Pancreas (tissue), 10 donors: ENCODE measurements around the gene NOC3L. TPM values are rescaled to one million over a fixed set of nuclear protein-coding genes. Genes with fewer than 3 reads are reported as not detected.
"Not testable (repeated sequence)": the region's sequence is repeated elsewhere in the genome, so short reads cannot be mapped to it uniquely, and the experiment has no call there.

Source experiments
- ATAC-seq, 4 donors: fragments of 200-7000 bp; cut with Tn5 transposase; one replicate each; pipeline versions ENCODE4 v1.8.0 to v1.9.1; 2020; ENCODE audit warnings: mild to moderate bottlenecking in 4 of 4, moderate library complexity in 4 of 4
- DNase-seq, 6 donors: peaks; one replicate each; pipeline ENCODE4 v3.0.0-alpha.2; 2020
- FAIRE-seq: peaks from 2 replicates; lab custom pipeline; 2012; peaks lifted over from hg19 to GRCh38; lab: Jason Lieb, UNC
- H3K27ac ChIP-seq, 4 donors: fragments of 200-600 bp; sonication (generic); 1 replicate in 3 of 4; 2 replicates in 1 of 4; pipeline versions ENCODE4 v1.5.0 to v1.8.0; 2020
- H3K27me3 ChIP-seq, 4 donors: fragments of 200-600 bp; one replicate each; pipeline ENCODE4 v1.8.0; 2021
- H3K36me3 ChIP-seq, 3 donors: fragments of 200-600 bp; sonication (generic) in 1 of 3; one replicate each; pipeline versions ENCODE4 v1.5.0 to v1.8.0; 2020 to 2021
- H3K4me1 ChIP-seq, 3 donors: fragments of 200-600 bp; one replicate each; pipeline ENCODE4 v1.8.0; 2021
- H3K4me3 ChIP-seq, 4 donors: fragments of 200-600 bp; sonication (generic) in 2 of 4; one replicate each; pipeline versions ENCODE4 v1.5.0 to v1.8.0; 2020 to 2021
- H3K9me3 ChIP-seq, 4 donors: fragments of 200-600 bp; one replicate each; pipeline ENCODE4 v1.8.0; 2021
- WGBS, 2 donors: extraction: QIAGEN DNeasy Blood & Tissue Kit; methylation state at CpG; one replicate each; pipeline ENCODE4 v1.1.7; 2013; 5-methylcytosine and 5-hydroxymethylcytosine counted together
- intact Hi-C, 3 donors: fragments of 100-400 bp; cut with DNase I; formaldehyde crosslinking; loops; one replicate each; pipeline versions ENCODE4 v1.11.1 to v1.14.2; 2022
- polyA plus RNA-seq, 2 donors: library from polyadenylated mRNA; stranded (reverse); fragments of 200-250 nt; gene quantifications; one replicate each; pipeline ENCODE4 v1.2.3, GENCODE V29; 2013
- total RNA-seq, 6 donors: library from RNA; stranded (reverse); fragmentation: NEBNext Ultra II Directional in 4 of 6; extraction: Animal tissue kit (Norgen Biotek cat#: 25700) in 4 of 6; gene quantifications; one replicate each; pipeline versions ENCODE4 v1.2.1 to v1.2.4, GENCODE V29; 2021 to 2023
- TF ChIP-seq, protein P1 (sequence below), 4 donors: fragments of 200-600 bp; sonication (generic) in 3 of 4; IDR thresholded peaks; one replicate each; pipeline versions ENCODE4 v1.5.0 to v1.8.0; 2021; ENCODE audit warnings: antibody characterized with exemption in 4 of 4
- donor health status: healthy with polysubstance abuse.
- donor health status: DM: no; HTN: no; CAD: no; lungs with moderate emphysema.
- donor health status: DM: no; HTN: no; CAD: no.
- donor health status: control.
- donor health status: control.
- donor health status: Bipolar disorder and iron deficiency.
- donor health status: DM: yes; HTN: yes; CAD: no.
- donor health status: DM: no; HTN: no; CAD: no.
- donor health status: DM: no; HTN: no; CAD: no.
- donor health status: DM: yes; HTN: yes; CAD: no.

NOC3L gene
- total and polyA plus RNA-seq, 8 donors, result 3.3 to 9.4 (median 6.1) TPM

DNA sequence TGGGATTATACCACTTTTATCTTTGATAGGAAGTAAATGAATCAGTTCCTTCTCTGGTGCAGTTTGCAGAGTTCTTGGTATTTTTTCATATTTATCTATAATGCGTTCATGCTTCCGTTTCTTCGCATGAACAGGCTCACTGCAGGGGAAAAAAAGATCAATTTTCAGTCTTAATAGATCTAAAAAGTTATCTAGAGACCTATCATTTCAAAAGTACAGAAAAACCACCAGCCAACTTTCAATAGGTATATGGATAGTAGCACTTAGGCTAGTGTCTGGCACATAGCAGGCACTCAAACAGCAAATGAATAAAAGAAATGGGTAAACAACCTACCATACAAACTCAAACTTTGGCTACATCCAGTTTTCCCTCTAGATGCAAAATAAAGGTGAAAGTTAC, 5.5 kb downstream of the NOC3L start:
- no peak for FAIRE-seq
- no peak for ATAC-seq
- intact Hi-C loops, result no loop called here
- Histone ChIP-seq H3K9me3 (no peaks in the 10 kb centered on the region), H3K27ac (no peak overlapping the region), H3K4me1 (peaks cover 4 to 14% (median 8%) of the 10 kb centered on the region in 3 donors), H3K36me3 (peaks cover 0 to 31% (median 0%) of the 10 kb centered on the region in 3 donors), H3K4me3 (no peak overlapping the region), H3K27me3 (no peaks in the 10 kb centered on the region)
- 94 to 95% methylated on average over 3 of the region's 3 CpGs for WGBS, 2 donors
- no peak for DNase-seq
- TF ChIP-seq, protein P1, sequence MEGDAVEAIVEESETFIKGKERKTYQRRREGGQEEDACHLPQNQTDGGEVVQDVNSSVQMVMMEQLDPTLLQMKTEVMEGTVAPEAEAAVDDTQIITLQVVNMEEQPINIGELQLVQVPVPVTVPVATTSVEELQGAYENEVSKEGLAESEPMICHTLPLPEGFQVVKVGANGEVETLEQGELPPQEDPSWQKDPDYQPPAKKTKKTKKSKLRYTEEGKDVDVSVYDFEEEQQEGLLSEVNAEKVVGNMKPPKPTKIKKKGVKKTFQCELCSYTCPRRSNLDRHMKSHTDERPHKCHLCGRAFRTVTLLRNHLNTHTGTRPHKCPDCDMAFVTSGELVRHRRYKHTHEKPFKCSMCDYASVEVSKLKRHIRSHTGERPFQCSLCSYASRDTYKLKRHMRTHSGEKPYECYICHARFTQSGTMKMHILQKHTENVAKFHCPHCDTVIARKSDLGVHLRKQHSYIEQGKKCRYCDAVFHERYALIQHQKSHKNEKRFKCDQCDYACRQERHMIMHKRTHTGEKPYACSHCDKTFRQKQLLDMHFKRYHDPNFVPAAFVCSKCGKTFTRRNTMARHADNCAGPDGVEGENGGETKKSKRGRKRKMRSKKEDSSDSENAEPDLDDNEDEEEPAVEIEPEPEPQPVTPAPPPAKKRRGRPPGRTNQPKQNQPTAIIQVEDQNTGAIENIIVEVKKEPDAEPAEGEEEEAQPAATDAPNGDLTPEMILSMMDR (IDR thresholded peaks at IDR 0.05), result no peak

GRCh38 chr10:94355841-94356240, 6.9 kb downstream of the NOC3L start:
- TF ChIP-seq, protein P1 (IDR thresholded peaks at IDR 0.05), result no peak
- DNase-seq (no peak), FAIRE-seq (no peak), ATAC-seq (no peak)
- no peaks in the 10 kb centered on the region for H3K27me3 ChIP-seq
- intact Hi-C loops, result no loop called here
- no peak overlapping the region for H3K4me3 ChIP-seq
- peaks cover 0 to 34% (median 0%) of the 10 kb centered on the region in 3 donors for H3K36me3 ChIP-seq
- H3K27ac ChIP-seq, result no peak overlapping the region
- no peaks in the 10 kb centered on the region for H3K9me3 ChIP-seq
- WGBS, 2 donors, result 96 to 97% methylated on average over 2 of the region's 2 CpGs
- peaks cover 0 to 1% (median 0%) of the 10 kb centered on the region in 3 donors for H3K4me1 ChIP-seq

DNA sequence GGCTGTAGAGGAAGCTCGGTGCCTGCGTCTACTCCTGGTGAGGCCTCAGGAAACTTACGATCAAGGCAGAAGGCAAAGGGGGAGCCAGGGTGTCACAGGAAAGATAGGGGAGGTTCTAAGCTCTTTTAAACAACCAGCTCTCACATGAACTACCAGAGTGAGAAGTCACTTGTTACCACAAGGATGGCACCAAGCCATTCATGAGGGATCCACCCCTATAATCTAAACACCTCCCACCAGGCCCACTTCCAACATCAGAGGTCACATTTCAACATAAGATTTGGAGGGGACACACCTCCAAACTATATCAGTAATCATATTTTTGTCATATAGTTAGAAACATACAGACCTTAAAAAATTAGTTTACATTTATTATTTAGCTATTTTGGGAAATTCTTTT, 9.4 kb downstream of the NOC3L start:
- DNase-seq (no peak), FAIRE-seq (no peak), ATAC-seq (no peak)
- peaks cover 0 to 44% (median 3%) of the 10 kb centered on the region in 3 donors for H3K36me3 ChIP-seq
- 96 to 98% methylated on average over 3 of the region's 3 CpGs for WGBS, 2 donors
- TF ChIP-seq, protein P1 (IDR thresholded peaks at IDR 0.05), result no peak
- intact Hi-C loops, result no loop called here
- H3K4me1 ChIP-seq, result no peaks in the 10 kb centered on the region
- H3K4me3 ChIP-seq, result no peak overlapping the region
- H3K9me3 ChIP-seq, result no peaks in the 10 kb centered on the region
- no peak overlapping the region for H3K27ac ChIP-seq
- no peaks in the 10 kb centered on the region for H3K27me3 ChIP-seq

- no peaks in the 10 kb centered on the region for H3K4me1 ChIP-seq
- TF ChIP-seq, protein P1 (IDR thresholded peaks at IDR 0.05), result no peak
- peaks cover 0 to 30% (median 3%) of the 10 kb centered on the region in 3 donors for H3K36me3 ChIP-seq
- ATAC-seq, result no peak
- no peak overlapping the region for H3K27ac ChIP-seq
- FAIRE-seq, result no peak
- no peaks in the 10 kb centered on the region for H3K27me3 ChIP-seq
- intact Hi-C loops, result no loop called here
- no peaks in the 10 kb centered on the region for H3K9me3 ChIP-seq
- DNase-seq, result no peak
- H3K4me3 ChIP-seq, result no peak overlapping the region
These were observed 11.7 kb downstream of the NOC3L start for GRCh38 chr10:94351089-94351488.

- H3K27me3 ChIP-seq, intact Hi-C loops, FAIRE-seq: not testable (repeated sequence)
These were observed 12.2 kb downstream of the NOC3L start for GRCh38 chr10:94350500-94350899.

More at GRCh38 chr10:94350500-94350899, 12.2 kb downstream of the NOC3L start:
- H3K36me3 ChIP-seq, result peaks cover 0 to 30% (median 3%) of the 10 kb centered on the region in 3 donors
- ATAC-seq, DNase-seq, H3K27ac ChIP-seq, H3K4me1 ChIP-seq, H3K4me3 ChIP-seq, H3K9me3 ChIP-seq: not testable (repeated sequence)
- WGBS, 2 donors, result 92 to 93% methylated on average over 4 of the region's 4 CpGs
